Stimulated activated memory B cell treated with anti-CD40 and anti-IgM and Interleukin-4, amounts not matched to agents 10 μg/mL and 1 μg/mL and 100 μg/mL, for 72 hours (primary cell): ENCODE results near the gene CNTNAP1.

Experiments
- ATAC-seq: fragments of 150-1000 bp; cut with Tn5 transposase; 2 replicates; pipeline ENCODE4 v1.10.0; 2021
- H3K27ac Mint-ChIP-seq: one replicate; pipeline ENCODE4 v1.8.0; 2022; ENCODE audit warnings: mild to moderate bottlenecking, mixed read lengths
- H3K27me3 Mint-ChIP-seq: one replicate; pipeline ENCODE4 v1.8.0; 2022; ENCODE audit warnings: mixed read lengths
- H3K36me3 Mint-ChIP-seq: one replicate; pipeline ENCODE4 v1.8.0; 2022; ENCODE audit warnings: mixed read lengths
- H3K4me1 Mint-ChIP-seq: one replicate; pipeline ENCODE4 v1.8.0; 2022; ENCODE audit warnings: mixed read lengths
- H3K4me3 Mint-ChIP-seq: one replicate; pipeline ENCODE4 v1.8.0; 2022; ENCODE audit warnings: mild to moderate bottlenecking, moderate library complexity, mixed read lengths
- H3K9me3 Mint-ChIP-seq: one replicate; pipeline ENCODE4 v1.8.0; 2022; ENCODE audit warnings: mixed read lengths

Gene CNTNAP1

DNA sequence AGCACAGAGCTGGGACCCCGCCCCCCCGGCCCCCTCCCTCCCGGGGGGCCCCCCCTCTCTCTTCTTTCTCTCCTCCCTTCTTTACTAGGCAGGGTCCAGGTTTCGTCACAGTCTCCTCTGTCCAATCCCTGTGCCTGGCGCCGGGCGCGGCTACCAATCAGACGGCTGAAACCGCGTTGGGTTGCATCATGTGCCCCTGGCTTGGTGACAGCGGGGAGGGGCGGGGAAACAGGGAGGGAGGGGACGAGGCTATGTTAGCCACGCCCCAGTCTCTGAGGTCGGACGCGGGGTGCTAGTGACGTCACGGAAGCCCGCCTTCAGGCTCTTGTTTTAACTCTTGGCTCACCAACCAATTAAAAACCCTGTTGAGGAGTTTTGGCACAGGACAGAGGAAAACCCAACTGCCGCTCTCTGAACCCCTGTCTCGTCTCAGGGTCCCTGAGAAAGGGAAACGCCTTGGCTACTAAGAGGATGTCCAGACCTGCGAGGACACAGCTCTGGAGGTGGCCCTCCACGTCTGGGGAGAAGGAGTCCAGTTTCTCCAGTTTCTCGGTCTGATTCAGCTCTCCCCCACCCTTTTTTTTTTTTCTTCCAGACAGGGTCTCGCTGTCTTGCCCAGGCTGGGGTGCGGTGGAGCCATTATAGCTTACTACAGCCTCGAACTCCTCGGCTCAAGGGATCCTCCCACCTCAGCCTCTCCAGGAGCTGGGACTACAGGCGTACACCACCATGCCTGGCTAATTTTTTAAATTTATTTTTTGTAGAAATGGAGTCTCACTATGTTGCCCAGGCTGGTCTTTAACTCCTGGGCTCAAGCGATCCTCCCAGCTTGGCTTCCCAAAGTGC, 5.1 kb upstream of the CNTNAP1 start:
- peak overlapping the region; percentile 2 for H3K27ac Mint-ChIP-seq
- H3K4me1 Mint-ChIP-seq = peaks cover 64% of the 10 kb centered on the region
- ATAC-seq = peak; percentile 87
- no peaks in the 10 kb centered on the region for H3K9me3 Mint-ChIP-seq
- H3K4me3 Mint-ChIP-seq = peak overlapping the region; percentile 80
- H3K36me3 Mint-ChIP-seq = no peaks in the 10 kb centered on the region
- peaks cover 33% of the 10 kb centered on the region for H3K27me3 Mint-ChIP-seq

GRCh38 chr17:42677921-42678781, 4.2 kb upstream of the CNTNAP1 start:
- H3K4me1 Mint-ChIP-seq = peaks cover 74% of the 10 kb centered on the region
- ATAC-seq = peak; percentile 59
- H3K36me3 Mint-ChIP-seq = no peaks in the 10 kb centered on the region
- H3K27ac Mint-ChIP-seq = peak overlapping the region; percentile 34
- peaks cover 32% of the 10 kb centered on the region for H3K27me3 Mint-ChIP-seq
- peak overlapping the region; percentile 80 for H3K4me3 Mint-ChIP-seq
- H3K9me3 Mint-ChIP-seq = no peaks in the 10 kb centered on the region

DNA sequence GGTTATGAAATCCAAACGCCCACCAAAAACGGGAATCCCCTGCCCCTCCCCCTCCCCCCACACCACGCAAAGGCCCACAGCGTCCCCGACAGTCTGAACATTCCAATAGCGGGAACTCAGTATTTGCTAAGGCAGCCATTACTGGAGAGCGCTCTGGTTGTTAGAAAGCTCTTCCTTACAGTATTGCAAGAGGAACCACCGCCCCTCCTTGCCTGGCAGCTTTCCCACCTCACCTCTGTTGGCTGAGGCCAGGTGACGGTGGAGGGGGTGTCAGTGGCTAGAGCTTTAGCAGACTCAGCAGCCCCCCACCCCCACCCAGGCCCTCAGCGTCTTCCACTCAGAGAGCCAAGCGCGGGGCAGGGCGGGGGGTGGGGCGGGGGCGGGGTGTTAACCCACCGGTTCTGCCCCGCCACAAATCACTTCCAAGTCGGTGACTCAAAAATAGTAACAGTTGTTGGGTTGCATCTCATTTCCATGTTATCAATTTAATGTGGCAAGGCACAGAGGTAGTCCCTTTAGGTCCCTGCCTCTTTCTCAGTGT, 3.3 kb upstream of the CNTNAP1 start:
- H3K9me3 Mint-ChIP-seq = no peaks in the 10 kb centered on the region
- peaks cover 30% of the 10 kb centered on the region for H3K27me3 Mint-ChIP-seq
- H3K4me1 Mint-ChIP-seq = peaks cover 80% of the 10 kb centered on the region
- H3K36me3 Mint-ChIP-seq = no peaks in the 10 kb centered on the region
- peak overlapping the region; percentile 74 for H3K27ac Mint-ChIP-seq
- ATAC-seq = no peak
- peak overlapping the region; percentile 80 for H3K4me3 Mint-ChIP-seq

- peaks cover 23% of the 10 kb centered on the region for H3K27me3 Mint-ChIP-seq
- peaks cover 74% of the 10 kb centered on the region for H3K4me1 Mint-ChIP-seq
- peak overlapping the region; percentile 76 for H3K4me3 Mint-ChIP-seq
- H3K9me3 Mint-ChIP-seq = no peaks in the 10 kb centered on the region
- ATAC-seq = peak; percentile 71
- H3K27ac Mint-ChIP-seq = peak overlapping the region; percentile 74
- no peaks in the 10 kb centered on the region for H3K36me3 Mint-ChIP-seq
Observed at GRCh38 chr17:42679492-42680330, 2.6 kb upstream of the CNTNAP1 start.

DNA sequence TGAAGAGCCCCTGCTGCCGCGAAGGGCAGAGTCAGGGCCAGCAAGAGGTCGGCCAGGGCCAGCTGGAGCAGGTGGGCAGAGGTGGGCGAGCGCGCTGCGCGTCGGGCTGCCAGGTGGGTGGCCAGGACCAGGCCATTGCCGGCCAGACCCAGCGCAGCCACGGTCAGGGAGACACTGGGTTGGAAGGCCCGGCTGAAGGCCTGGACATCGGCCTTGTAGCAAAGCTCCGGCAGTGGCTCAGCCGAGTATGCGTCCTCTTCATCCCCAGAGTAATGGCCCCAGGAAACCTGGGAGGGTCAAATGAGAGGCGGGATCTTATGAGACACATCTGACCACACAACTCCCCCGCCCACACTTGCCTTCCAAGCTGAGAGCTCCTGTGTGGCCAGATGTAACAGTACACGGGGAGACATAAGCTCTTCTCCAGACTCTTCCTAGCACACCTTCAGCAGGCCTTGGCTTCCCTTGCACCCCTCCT, 2.0 kb upstream of the CNTNAP1 start:
- Mint-ChIP-seq H3K27ac (peak overlapping the region; percentile 74), H3K4me3 (peak overlapping the region; percentile 76), H3K36me3 (no peaks in the 10 kb centered on the region), H3K27me3 (peaks cover 16% of the 10 kb centered on the region), H3K9me3 (no peaks in the 10 kb centered on the region), H3K4me1 (peaks cover 69% of the 10 kb centered on the region)
- no peak for ATAC-seq

GRCh38 chr17:42682722-42683403, 532 bp downstream of the CNTNAP1 start:
- Mint-ChIP-seq H3K4me3 (peak overlapping the region; percentile 97), H3K4me1 (peaks cover 54% of the 10 kb centered on the region), H3K36me3 (peaks cover 6% of the 10 kb centered on the region), H3K27me3 (no peaks in the 10 kb centered on the region), H3K9me3 (no peaks in the 10 kb centered on the region), H3K27ac (peak overlapping the region; percentile 74)
- ATAC-seq = no peak

DNA sequence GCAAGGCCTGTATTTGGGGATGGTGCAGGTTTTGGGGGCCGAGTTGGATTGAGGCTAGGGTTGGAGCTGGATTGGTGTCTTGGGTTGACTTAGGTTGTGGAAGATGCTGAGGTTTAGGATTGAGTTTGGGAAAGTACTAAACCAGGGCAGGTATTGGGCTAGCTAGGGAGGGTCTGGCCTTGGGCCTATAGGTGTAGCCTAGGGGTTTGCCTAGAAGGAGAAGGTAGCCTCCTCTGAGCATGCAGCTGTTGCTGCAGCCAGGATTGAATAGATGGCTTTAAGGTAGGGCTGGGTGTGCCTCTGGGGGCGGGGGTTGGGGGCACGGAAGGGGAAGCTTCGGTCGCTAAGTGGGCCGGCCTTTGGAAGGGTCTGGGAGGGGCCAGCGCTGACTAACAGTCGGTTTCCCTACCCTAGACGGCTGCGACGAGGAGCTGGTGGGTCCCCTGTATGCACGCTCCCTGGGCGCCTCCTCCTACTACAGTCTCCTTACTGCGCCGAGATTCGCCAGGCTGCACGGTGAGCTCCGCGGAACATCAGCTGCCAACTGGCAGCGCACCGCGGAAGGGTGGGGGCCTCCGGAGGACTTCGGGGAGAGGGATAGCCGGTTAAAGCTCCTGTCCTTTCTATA, 1.2 kb downstream of the CNTNAP1 start:
- peaks cover 6% of the 10 kb centered on the region for H3K36me3 Mint-ChIP-seq
- H3K4me1 Mint-ChIP-seq = peaks cover 50% of the 10 kb centered on the region
- H3K27me3 Mint-ChIP-seq = no peaks in the 10 kb centered on the region
- peak overlapping the region; percentile 97 for H3K4me3 Mint-ChIP-seq
- ATAC-seq = no peak
- H3K27ac Mint-ChIP-seq = peak overlapping the region; percentile 74
- no peaks in the 10 kb centered on the region for H3K9me3 Mint-ChIP-seq

- ATAC-seq = no peak
- peaks cover 40% of the 10 kb centered on the region for H3K4me1 Mint-ChIP-seq
- no peak overlapping the region for H3K27ac Mint-ChIP-seq
- H3K36me3 Mint-ChIP-seq = peaks cover 6% of the 10 kb centered on the region
- H3K4me3 Mint-ChIP-seq = no peak overlapping the region
- no peaks in the 10 kb centered on the region for H3K27me3 Mint-ChIP-seq
- no peaks in the 10 kb centered on the region for H3K9me3 Mint-ChIP-seq
Observed at GRCh38 chr17:42684929-42685556, 2.7 kb downstream of the CNTNAP1 start.

GRCh38 chr17:42685831-42686230, 3.5 kb downstream of the CNTNAP1 start:
- Mint-ChIP-seq H3K4me1 (peaks cover 32% of the 10 kb centered on the region), H3K9me3 (no peaks in the 10 kb centered on the region), H3K27ac (no peak overlapping the region), H3K4me3 (no peak overlapping the region), H3K36me3 (peaks cover 6% of the 10 kb centered on the region), H3K27me3 (no peaks in the 10 kb centered on the region)
- no peak for ATAC-seq

- no peaks in the 10 kb centered on the region for H3K9me3 Mint-ChIP-seq
- H3K27me3 Mint-ChIP-seq = no peaks in the 10 kb centered on the region
- peaks cover 6% of the 10 kb centered on the region for H3K36me3 Mint-ChIP-seq
- H3K4me3 Mint-ChIP-seq = no peak overlapping the region
- ATAC-seq = no peak
- no peak overlapping the region for H3K27ac Mint-ChIP-seq
- H3K4me1 Mint-ChIP-seq = peaks cover 25% of the 10 kb centered on the region
Observed at GRCh38 chr17:42686520-42687128, 4.3 kb downstream of the CNTNAP1 start.

DNA sequence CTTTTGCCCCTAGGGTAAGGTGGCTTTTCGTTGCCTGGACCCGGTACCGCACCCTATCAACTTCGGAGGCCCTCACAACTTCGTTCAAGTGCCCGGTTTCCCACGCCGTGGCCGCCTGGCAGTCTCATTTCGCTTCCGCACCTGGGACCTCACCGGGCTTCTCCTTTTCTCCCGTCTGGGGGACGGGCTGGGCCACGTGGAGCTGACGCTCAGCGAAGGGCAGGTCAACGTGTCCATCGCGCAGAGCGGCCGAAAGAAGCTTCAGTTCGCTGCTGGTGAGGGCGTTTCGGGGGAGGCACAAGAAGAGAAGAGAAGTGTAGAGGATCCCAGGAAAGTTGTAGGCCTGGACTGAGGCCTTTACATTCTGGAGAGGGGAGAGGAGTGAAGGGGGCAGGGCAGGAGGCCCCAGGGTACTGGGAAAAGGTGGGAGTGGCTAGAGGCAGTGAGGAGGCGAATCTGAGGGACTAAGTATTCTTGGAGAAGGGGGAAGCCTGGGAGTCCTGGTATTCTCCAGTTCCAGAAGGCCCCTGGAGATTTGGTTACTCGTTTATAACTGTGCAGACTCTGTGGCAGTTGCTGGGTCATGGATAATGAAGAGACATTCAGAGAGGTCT, 5.5 kb downstream of the CNTNAP1 start:
- Mint-ChIP-seq H3K27ac (no peak overlapping the region), H3K27me3 (no peaks in the 10 kb centered on the region), H3K9me3 (no peaks in the 10 kb centered on the region), H3K4me3 (no peak overlapping the region), H3K4me1 (peaks cover 13% of the 10 kb centered on the region), H3K36me3 (peaks cover 6% of the 10 kb centered on the region)
- ATAC-seq = no peak

DNA sequence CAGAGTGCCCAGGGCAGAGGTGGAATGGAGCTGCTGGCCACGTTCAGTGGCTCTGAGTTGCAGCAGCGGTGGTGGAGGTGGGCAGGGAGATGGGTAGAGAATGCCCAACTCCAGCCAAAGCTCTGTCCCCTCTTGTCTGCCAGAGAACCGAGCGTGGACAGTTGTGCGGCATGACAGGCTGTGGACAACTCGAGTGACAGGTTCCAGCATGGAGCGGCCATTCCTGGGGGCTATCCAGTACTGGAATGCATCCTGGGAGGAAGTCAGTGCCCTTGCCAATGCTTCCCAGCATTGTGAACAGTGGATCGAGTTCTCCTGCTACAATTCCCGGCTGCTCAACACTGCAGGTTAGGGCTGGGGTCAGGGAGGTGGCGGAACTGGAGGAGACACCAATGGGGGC, 8.3 kb downstream of the CNTNAP1 start:
- Mint-ChIP-seq H3K27ac (no peak overlapping the region), H3K4me3 (no peak overlapping the region), H3K9me3 (no peaks in the 10 kb centered on the region), H3K36me3 (peaks cover 17% of the 10 kb centered on the region), H3K4me1 (no peaks in the 10 kb centered on the region), H3K27me3 (no peaks in the 10 kb centered on the region)
- no peak for ATAC-seq

GRCh38 chr17:42691021-42691545, 8.8 kb downstream of the CNTNAP1 start:
- peaks cover 22% of the 10 kb centered on the region for H3K36me3 Mint-ChIP-seq
- no peaks in the 10 kb centered on the region for H3K9me3 Mint-ChIP-seq
- H3K4me1 Mint-ChIP-seq = no peaks in the 10 kb centered on the region
- H3K4me3 Mint-ChIP-seq = no peak overlapping the region
- H3K27ac Mint-ChIP-seq = no peak overlapping the region
- ATAC-seq = no peak
- no peaks in the 10 kb centered on the region for H3K27me3 Mint-ChIP-seq
